Measurements from ENCODE around the gene VARS2.

- no peak for TF ChIP-seq YY1 (IDR thresholded peaks at IDR 0.05; ENCODE audit: low read depth)
- TF ChIP-seq EP300 (IDR thresholded peaks at IDR 0.05; ENCODE audit: borderline replicate concordance in 1 of 2, low read depth in 1 of 2, low read length in 1 of 2): no peak
- TF ChIP-seq CTCF (IDR thresholded peaks at IDR 0.05): no peak
- TF ChIP-seq GABPA (IDR thresholded peaks at IDR 0.05; ENCODE audit: low read depth): no peak
- no peak for TF ChIP-seq PBX3 (IDR thresholded peaks at IDR 0.05)
- no peak for TF ChIP-seq TAF1 (IDR thresholded peaks at IDR 0.05; ENCODE audit: borderline replicate concordance, low read depth, low read length)
- TF ChIP-seq POLR2AphosphoS5 (IDR thresholded peaks at IDR 0.05; ENCODE audit: low read depth, low read length): no peak
- TF ChIP-seq NFIC (IDR thresholded peaks at IDR 0.05; ENCODE audit: borderline replicate concordance): no peak
- TF ChIP-seq REST (IDR thresholded peaks at IDR 0.05; ENCODE audit: low read depth, low read length): no peak
Observed at GRCh38 chr6:30954631-30955366, 40.8 kb downstream of the VARS2 start.
